GM23338 (cell line): ENCODE data around the gene VGLL4. TPM values are rescaled to one million over a fixed set of nuclear protein-coding genes. Genes with fewer than 3 reads are reported as not detected.

Experiments used
- ATAC-seq: fragments of 200-7000 bp; cut with Tn5 transposase; 3 replicates; pipeline ENCODE4 v1.9.1; 2020
- DNase-seq: peaks from one replicate; pipeline ENCODE4 v3.0.0-alpha.2; 2015; ENCODE audit warnings: low spot score
- H2AFZ ChIP-seq: fragments of 200-600 bp; sonication (generic); 2 replicates; pipeline ENCODE4 v1.8.0; 2016; ENCODE audit warnings: antibody characterized with exemption, mild to moderate bottlenecking, moderate library complexity
- H3F3A ChIP-seq: fragments of 200-600 bp; sonication (generic); replicated peaks from 2 replicates; pipeline ENCODE4 v1.8.0; 2017; ENCODE audit warnings: antibody characterized with exemption, mixed run types, low read depth
- H3K27ac ChIP-seq: fragments of 200-600 bp; sonication (generic); 2 replicates; pipeline ENCODE4 v1.6.1; 2016; ENCODE audit warnings: low read depth
- H3K27me3 ChIP-seq: fragments of 200-600 bp; sonication (generic); 2 replicates; pipeline ENCODE4 v1.8.0; 2016; ENCODE audit warnings: mild to moderate bottlenecking, mixed run types, moderate library complexity; ENCODE audit not compliant: insufficient read depth
- H3K36me3 ChIP-seq: fragments of 200-600 bp; sonication (generic); 2 replicates; pipeline ENCODE4 v1.8.0; 2016; ENCODE audit warnings: mild to moderate bottlenecking; ENCODE audit not compliant: insufficient read depth
- H3K4me1 ChIP-seq: fragments of 200-600 bp; sonication (generic); 2 replicates; pipeline ENCODE4 v1.8.0; 2016; ENCODE audit warnings: mild to moderate bottlenecking, moderate library complexity; ENCODE audit not compliant: insufficient read depth
- H3K4me2 ChIP-seq: fragments of 200-600 bp; sonication (generic); 2 replicates; pipeline ENCODE4 v1.7.1; 2017; ENCODE audit warnings: mixed run types
- H3K4me3 ChIP-seq: fragments of 200-600 bp; sonication (generic); 2 replicates; pipeline ENCODE4 v1.6.1; 2016; ENCODE audit warnings: mixed run types
- H3K79me2 ChIP-seq: fragments of 200-600 bp; sonication (generic); replicated peaks from 2 replicates; pipeline ENCODE4 v1.8.0; 2017; ENCODE audit warnings: mild to moderate bottlenecking; ENCODE audit not compliant: insufficient read depth
- H3K9me2 ChIP-seq: fragments of 200-600 bp; sonication (generic); 2 replicates; pipeline ENCODE4 v1.8.0; 2017; ENCODE audit not compliant: insufficient read depth
- H4K20me1 ChIP-seq: fragments of 200-600 bp; sonication (generic); replicated peaks from 2 replicates; pipeline ENCODE4 v1.8.0; 2017; ENCODE audit warnings: mild to moderate bottlenecking; ENCODE audit not compliant: insufficient read depth
- H3K27ac Mint-ChIP-seq: 2 replicates; pipeline ENCODE4 v1.8.0; 2020; ENCODE audit warnings: inconsistent platforms, mild to moderate bottlenecking, moderate library complexity, mixed read lengths
- H3K27me3 Mint-ChIP-seq: 3 replicates; pipeline ENCODE4 v1.8.0; 2022; ENCODE audit warnings: low read depth, mild to moderate bottlenecking, moderate library complexity, mixed read lengths, inconsistent platforms; ENCODE audit not compliant: insufficient read depth, poor library complexity
- H3K36me3 Mint-ChIP-seq: 3 replicates; pipeline ENCODE4 v1.8.0; 2021; ENCODE audit warnings: low read depth, mild to moderate bottlenecking, inconsistent platforms, moderate library complexity, mixed read lengths
- H3K4me1 Mint-ChIP-seq: 3 replicates; pipeline ENCODE4 v1.8.0; 2020; ENCODE audit warnings: mild to moderate bottlenecking, inconsistent platforms, mixed read lengths
- H3K4me3 Mint-ChIP-seq: 3 replicates; pipeline ENCODE4 v1.8.0; 2021; ENCODE audit warnings: moderate library complexity, mild to moderate bottlenecking, inconsistent platforms, mixed read lengths
- H3K9me3 Mint-ChIP-seq: 3 replicates; pipeline ENCODE4 v1.8.0; 2020; ENCODE audit warnings: moderate library complexity, mild to moderate bottlenecking, inconsistent platforms, mixed read lengths
- CREB1 ChIP-seq: fragments of 250-450 bp; sonication (Bioruptor Pico); IDR thresholded peaks from 2 replicates; pipeline ENCODE4 v1.5.0; 2020; ENCODE audit warnings: low read depth, mild to moderate bottlenecking, moderate library complexity
- CTCF ChIP-seq, 2 experiments: fragments of 200-600 bp in 1 of 2; sonication (generic) in 1 of 2; conservative IDR thresholded peaks; 2 replicates each; pipeline versions ENCODE4 v1.5.1 to v1.6.1; 2016 to 2017; ENCODE audit warnings: antibody characterized with exemption in 2 of 2, low read depth in 2 of 2, mild to moderate bottlenecking in 2 of 2, moderate library complexity in 1 of 2
- EZH2 ChIP-seq: fragments of 200-600 bp; sonication (generic); IDR thresholded peaks from one replicate; pipeline ENCODE4 v1.8.0; 2017; ENCODE audit warnings: antibody characterized with exemption, mild to moderate bottlenecking, low read depth; ENCODE audit not compliant: unreplicated experiment
- EZH2phosphoT487 ChIP-seq: fragments of 200-600 bp; sonication (generic); IDR thresholded peaks from one replicate; pipeline ENCODE4 v1.8.1; 2018; ENCODE audit warnings: antibody characterized with exemption; ENCODE audit not compliant: unreplicated experiment
- JUNB ChIP-seq: IDR thresholded peaks from one replicate; pipeline ENCODE4 v1.6.1; 2016; ENCODE audit warnings: antibody characterized with exemption; ENCODE audit not compliant: unreplicated experiment
- NANOG ChIP-seq: IDR thresholded peaks from 2 replicates; pipeline ENCODE4 v1.6.1; 2016; ENCODE audit warnings: antibody characterized with exemption, borderline replicate concordance
- POLR2AphosphoS5 ChIP-seq: IDR thresholded peaks from 2 replicates; pipeline ENCODE4 v1.6.1; 2016; ENCODE audit warnings: antibody characterized with exemption, low read depth
- REST ChIP-seq: IDR thresholded peaks from one replicate; pipeline ENCODE4 v1.6.1; 2018; ENCODE audit warnings: antibody characterized with exemption; ENCODE audit not compliant: unreplicated experiment
- STAT1 ChIP-seq: IDR thresholded peaks from one replicate; pipeline ENCODE4 v1.6.1; 2016; ENCODE audit warnings: antibody characterized with exemption; ENCODE audit not compliant: unreplicated experiment
- ZNF114 ChIP-seq: fragments of 250-450 bp; sonication (Bioruptor Pico); IDR thresholded peaks from 2 replicates; pipeline ENCODE4 v1.5.0; 2020; ENCODE audit warnings: mild to moderate bottlenecking, moderate library complexity
- ZNF331 ChIP-seq: fragments of 250-450 bp; sonication (Bioruptor Pico); IDR thresholded peaks from 2 replicates; pipeline ENCODE4 v1.5.0; 2020; ENCODE audit warnings: low read depth, mild to moderate bottlenecking, moderate library complexity
- polyA plus RNA-seq: library from polyadenylated mRNA; unstranded; fragments of >200 nt; fragmentation: Nextera tagmentation; extraction: Ambion mirVana; gene quantifications from 2 replicates; pipeline ENCODE4 v1.2.1, GENCODE V29; 2016
- total RNA-seq: library from RNA; depleted of rRNA; stranded (reverse); fragments of >200 nt; shearing (Covaris generic); gene quantifications from 2 replicates; pipeline ENCODE4 v1.2.3, GENCODE V29; 2014
- TF ChIP-seq, protein P1 (sequence below): IDR thresholded peaks from 2 replicates; pipeline ENCODE4 v1.6.1; 2016; ENCODE audit warnings: antibody characterized with exemption
- TF ChIP-seq, protein P2 (sequence below): fragments of 250-450 bp; sonication (Bioruptor Pico); IDR thresholded peaks from 2 replicates; pipeline ENCODE4 v1.5.0; 2020; ENCODE audit warnings: mild to moderate bottlenecking, moderate library complexity

VGLL4 gene
- total and polyA plus RNA-seq, 2 experiments from 2014 or later, result 20.8 to 45.9 TPM

GRCh38 chr3:11596387-11596786 is 47.3 kb downstream of the VGLL4 start:
- H4K20me1 ChIP-seq, result peaks cover 21% of the 10 kb centered on the region; the same call in 1 of the 2 replicates

More at GRCh38 chr3:11596387-11596786, 47.3 kb downstream of the VGLL4 start:
- H3K9me2 ChIP-seq, result no peaks in the 10 kb centered on the region
- DNase-seq, result no peak
- peaks cover 46% of the 10 kb centered on the region for H3K4me1 ChIP-seq
- Mint-ChIP-seq H3K9me3 (peaks cover 10% of the 10 kb centered on the region; the same call in 2 of the 3 replicates), H3K4me3 (no peak overlapping the region), H3K36me3 (peaks cover 56% of the 10 kb centered on the region), H3K4me1 (peaks cover 50% of the 10 kb centered on the region), H3K27me3 (peaks cover 9% of the 10 kb centered on the region), H3K27ac (no peak overlapping the region)
- no peaks in the 10 kb centered on the region for H3K27me3 ChIP-seq
- no peak for ATAC-seq
- H3F3A ChIP-seq, result no peaks in the 10 kb centered on the region
- H3K36me3 ChIP-seq, result no peaks in the 10 kb centered on the region; the same call in 1 of the 2 replicates
- no peak overlapping the region for H3K27ac ChIP-seq
- H3K4me3 ChIP-seq, result no peak overlapping the region
- peaks cover 77% of the 10 kb centered on the region for H3K79me2 ChIP-seq
- TF ChIP-seq CREB1 (CRISPR knock-in tag), result no peak
- TF ChIP-seq JUNB, result no peak
- no peak for TF ChIP-seq STAT1
- no peak for TF ChIP-seq ZNF114 (CRISPR knock-in tag)
- TF ChIP-seq NANOG, result no peak
- no peak for TF ChIP-seq EZH2
- TF ChIP-seq, protein P1, sequence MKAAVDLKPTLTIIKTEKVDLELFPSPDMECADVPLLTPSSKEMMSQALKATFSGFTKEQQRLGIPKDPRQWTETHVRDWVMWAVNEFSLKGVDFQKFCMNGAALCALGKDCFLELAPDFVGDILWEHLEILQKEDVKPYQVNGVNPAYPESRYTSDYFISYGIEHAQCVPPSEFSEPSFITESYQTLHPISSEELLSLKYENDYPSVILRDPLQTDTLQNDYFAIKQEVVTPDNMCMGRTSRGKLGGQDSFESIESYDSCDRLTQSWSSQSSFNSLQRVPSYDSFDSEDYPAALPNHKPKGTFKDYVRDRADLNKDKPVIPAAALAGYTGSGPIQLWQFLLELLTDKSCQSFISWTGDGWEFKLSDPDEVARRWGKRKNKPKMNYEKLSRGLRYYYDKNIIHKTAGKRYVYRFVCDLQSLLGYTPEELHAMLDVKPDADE, result no peak
- TF ChIP-seq, protein P2, sequence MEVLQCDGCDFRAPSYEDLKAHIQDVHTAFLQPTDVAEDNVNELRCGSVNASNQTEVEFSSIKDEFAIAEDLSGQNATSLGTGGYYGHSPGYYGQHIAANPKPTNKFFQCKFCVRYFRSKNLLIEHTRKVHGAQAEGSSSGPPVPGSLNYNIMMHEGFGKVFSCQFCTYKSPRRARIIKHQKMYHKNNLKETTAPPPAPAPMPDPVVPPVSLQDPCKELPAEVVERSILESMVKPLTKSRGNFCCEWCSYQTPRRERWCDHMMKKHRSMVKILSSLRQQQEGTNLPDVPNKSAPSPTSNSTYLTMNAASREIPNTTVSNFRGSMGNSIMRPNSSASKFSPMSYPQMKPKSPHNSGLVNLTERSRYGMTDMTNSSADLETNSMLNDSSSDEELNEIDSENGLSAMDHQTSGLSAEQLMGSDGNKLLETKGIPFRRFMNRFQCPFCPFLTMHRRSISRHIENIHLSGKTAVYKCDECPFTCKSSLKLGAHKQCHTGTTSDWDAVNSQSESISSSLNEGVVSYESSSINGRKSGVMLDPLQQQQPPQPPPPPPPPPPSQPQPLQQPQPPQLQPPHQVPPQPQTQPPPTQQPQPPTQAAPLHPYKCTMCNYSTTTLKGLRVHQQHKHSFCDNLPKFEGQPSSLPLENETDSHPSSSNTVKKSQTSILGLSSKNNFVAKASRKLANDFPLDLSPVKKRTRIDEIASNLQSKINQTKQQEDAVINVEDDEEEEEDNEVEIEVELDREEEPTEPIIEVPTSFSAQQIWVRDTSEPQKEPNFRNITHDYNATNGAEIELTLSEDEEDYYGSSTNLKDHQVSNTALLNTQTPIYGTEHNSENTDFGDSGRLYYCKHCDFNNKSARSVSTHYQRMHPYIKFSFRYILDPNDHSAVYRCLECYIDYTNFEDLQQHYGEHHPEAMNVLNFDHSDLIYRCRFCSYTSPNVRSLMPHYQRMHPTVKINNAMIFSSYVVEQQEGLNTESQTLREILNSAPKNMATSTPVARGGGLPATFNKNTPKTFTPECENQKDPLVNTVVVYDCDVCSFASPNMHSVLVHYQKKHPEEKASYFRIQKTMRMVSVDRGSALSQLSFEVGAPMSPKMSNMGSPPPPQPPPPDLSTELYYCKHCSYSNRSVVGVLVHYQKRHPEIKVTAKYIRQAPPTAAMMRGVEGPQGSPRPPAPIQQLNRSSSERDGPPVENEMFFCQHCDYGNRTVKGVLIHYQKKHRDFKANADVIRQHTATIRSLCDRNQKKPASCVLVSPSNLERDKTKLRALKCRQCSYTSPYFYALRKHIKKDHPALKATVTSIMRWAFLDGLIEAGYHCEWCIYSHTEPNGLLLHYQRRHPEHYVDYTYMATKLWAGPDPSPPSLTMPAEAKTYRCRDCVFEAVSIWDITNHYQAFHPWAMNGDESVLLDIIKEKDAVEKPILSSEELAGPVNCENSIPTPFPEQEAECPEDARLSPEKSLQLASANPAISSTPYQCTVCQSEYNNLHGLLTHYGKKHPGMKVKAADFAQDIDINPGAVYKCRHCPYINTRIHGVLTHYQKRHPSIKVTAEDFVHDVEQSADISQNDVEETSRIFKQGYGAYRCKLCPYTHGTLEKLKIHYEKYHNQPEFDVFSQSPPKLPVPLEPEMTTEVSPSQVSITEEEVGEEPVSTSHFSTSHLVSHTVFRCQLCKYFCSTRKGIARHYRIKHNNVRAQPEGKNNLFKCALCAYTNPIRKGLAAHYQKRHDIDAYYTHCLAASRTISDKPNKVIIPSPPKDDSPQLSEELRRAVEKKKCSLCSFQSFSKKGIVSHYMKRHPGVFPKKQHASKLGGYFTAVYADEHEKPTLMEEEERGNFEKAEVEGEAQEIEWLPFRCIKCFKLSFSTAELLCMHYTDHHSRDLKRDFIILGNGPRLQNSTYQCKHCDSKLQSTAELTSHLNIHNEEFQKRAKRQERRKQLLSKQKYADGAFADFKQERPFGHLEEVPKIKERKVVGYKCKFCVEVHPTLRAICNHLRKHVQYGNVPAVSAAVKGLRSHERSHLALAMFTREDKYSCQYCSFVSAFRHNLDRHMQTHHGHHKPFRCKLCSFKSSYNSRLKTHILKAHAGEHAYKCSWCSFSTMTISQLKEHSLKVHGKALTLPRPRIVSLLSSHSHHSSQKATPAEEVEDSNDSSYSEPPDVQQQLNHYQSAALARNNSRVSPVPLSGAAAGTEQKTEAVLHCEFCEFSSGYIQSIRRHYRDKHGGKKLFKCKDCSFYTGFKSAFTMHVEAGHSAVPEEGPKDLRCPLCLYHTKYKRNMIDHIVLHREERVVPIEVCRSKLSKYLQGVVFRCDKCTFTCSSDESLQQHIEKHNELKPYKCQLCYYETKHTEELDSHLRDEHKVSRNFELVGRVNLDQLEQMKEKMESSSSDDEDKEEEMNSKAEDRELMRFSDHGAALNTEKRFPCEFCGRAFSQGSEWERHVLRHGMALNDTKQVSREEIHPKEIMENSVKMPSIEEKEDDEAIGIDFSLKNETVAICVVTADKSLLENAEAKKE (CRISPR knock-in tag), result no peak
- no peak for TF ChIP-seq ZNF331 (CRISPR knock-in tag)
- TF ChIP-seq POLR2AphosphoS5, result no peak
- no peak for TF ChIP-seq REST
- TF ChIP-seq EZH2phosphoT487, result no peak
- no peak for TF ChIP-seq CTCF (conservative IDR thresholded peaks at IDR 0.05; ENCODE audit: low read depth in 2 of 2)
- no peak overlapping the region for H2AFZ ChIP-seq
- H3K4me2 ChIP-seq, result no peak overlapping the region
